ENCODE results near the gene CLCN1.
A peak's percentile ranks its signal among the peaks of the same experiment; 100 is the strongest.

CLCN1 gene

GRCh38 chr7:143325240-143325639, 9.3 kb downstream of the CLCN1 start:
- Histone ChIP-seq H3K27me3 (ENCODE audit: insufficient read depth, low read depth, severe bottlenecking) (no peaks in the 10 kb centered on the region), H3K9me3 (ENCODE audit: severe bottlenecking) (no peaks in the 10 kb centered on the region), H3K27ac (no peak overlapping the region), H3K4me3 (ENCODE audit: low read depth, low read length) (no peak overlapping the region), H3K36me3 (no peaks in the 10 kb centered on the region)
- TF ChIP-seq CTCF (IDR thresholded peaks at IDR 0.05; ENCODE audit: low read depth, low read length): no peak
- DNase-seq: no peak

GRCh38 chr7:143327903-143328302, 12.0 kb downstream of the CLCN1 start:
- Histone ChIP-seq H3K36me3 (no peaks in the 10 kb centered on the region), H3K4me3 (ENCODE audit: low read depth, low read length) (no peak overlapping the region), H3K9me3 (ENCODE audit: severe bottlenecking) (no peaks in the 10 kb centered on the region), H3K27ac (no peak overlapping the region), H3K27me3 (ENCODE audit: insufficient read depth, low read depth, severe bottlenecking) (no peaks in the 10 kb centered on the region)
- DNase-seq: no peak
- TF ChIP-seq CTCF (IDR thresholded peaks at IDR 0.05; ENCODE audit: low read depth, low read length): no peak

DNA sequence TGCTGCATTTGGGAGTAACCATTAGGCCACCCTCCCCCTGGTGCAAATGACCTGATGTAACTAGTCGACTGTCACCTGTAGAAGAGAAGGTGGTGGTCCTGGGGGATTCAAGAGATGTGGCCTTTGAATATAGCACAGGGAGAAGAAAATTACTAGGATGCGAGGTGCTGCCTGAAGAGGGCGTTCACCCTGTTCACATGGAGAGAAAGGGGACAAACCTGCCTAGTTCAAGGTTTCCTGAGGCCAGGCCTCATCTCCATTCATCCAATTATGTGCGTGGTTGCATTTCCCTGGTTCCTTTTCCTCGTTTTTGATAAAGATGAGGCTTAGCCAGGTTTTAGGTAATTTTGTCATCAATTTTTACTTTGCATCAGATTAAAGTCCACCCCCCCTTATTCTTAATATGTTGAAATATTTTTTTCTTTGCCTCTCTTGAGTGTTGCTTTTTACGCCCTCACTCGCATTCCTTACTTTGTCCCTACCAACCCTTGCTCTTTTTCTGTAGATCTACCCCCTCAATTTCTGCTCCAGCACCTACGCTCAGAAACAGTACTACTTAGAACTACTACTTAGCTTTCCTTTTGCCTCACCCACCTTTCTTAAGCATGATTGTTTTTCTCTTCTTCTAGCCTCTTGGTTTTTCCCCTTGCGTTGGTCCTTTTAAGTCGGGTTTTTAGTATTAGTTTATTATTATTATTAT, 13.7 kb downstream of the CLCN1 start:
- Histone ChIP-seq H3K4me3 (ENCODE audit: low read depth, low read length) (no peak overlapping the region), H3K27me3 (ENCODE audit: insufficient read depth, low read depth, severe bottlenecking) (no peaks in the 10 kb centered on the region), H3K9me3 (ENCODE audit: severe bottlenecking) (no peaks in the 10 kb centered on the region), H3K27ac (no peak overlapping the region), H3K36me3 (no peaks in the 10 kb centered on the region)
- no peak for DNase-seq
- peak; percentile 30 for TF ChIP-seq CTCF (IDR thresholded peaks at IDR 0.05; ENCODE audit: low read depth, low read length)

DNA sequence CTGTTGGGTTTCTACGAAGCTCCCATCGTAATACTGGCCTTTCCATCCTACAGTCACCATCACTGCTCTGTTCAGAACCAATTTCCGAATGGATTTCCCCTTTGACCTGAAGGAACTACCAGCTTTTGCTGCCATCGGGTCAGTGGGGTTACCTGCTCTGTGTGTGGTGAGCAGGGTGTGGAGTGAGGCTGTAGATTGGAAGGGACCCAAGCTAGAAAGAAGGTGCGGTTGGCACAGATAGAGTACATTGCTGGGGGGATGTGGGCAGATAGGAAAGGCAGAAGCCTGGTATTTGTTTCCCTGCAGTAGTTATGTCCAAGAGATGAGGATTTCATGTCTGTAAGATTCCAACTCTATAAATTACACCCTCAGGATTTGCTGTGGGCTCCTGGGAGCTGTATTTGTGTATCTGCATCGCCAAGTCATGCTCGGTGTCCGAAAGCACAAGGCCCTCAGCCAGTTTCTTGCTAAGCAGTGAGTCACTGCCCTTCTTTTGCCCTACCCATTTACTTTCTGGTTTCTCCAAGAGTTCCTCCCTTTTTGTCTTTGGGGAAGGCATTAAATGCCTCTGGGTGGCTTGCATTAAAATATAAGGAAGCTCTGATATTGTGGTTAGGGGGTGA, 15.4 kb downstream of the CLCN1 start:
- no peaks in the 10 kb centered on the region for H3K9me3 ChIP-seq (ENCODE audit: severe bottlenecking)
- DNase-seq: no peak
- no peaks in the 10 kb centered on the region for H3K27me3 ChIP-seq (ENCODE audit: insufficient read depth, low read depth, severe bottlenecking)
- no peak for TF ChIP-seq CTCF (IDR thresholded peaks at IDR 0.05; ENCODE audit: low read depth, low read length)
- H3K27ac ChIP-seq: no peak overlapping the region
- H3K4me3 ChIP-seq (ENCODE audit: low read depth, low read length): no peak overlapping the region
- H3K36me3 ChIP-seq: no peaks in the 10 kb centered on the region

DNA sequence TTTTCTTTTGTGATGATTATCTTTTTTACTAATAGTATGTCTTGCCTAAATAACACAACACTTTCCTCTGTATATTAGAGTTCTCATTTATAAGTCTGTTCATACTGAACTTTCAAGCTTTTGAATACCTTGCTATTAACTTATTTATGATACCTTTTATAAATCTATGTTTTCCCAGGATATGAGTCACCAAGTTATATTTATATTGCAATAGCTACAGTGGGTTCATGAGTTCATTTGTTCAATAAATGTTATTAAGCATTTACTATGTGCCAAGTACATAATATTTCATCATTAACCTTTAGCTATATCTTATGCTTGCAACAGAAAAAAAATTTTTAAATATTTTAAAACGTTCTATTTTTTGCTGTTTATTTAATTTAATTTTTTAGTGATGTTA, 18.3 kb downstream of the CLCN1 start:
- H3K4me3 ChIP-seq (ENCODE audit: low read depth, low read length): no peak overlapping the region
- no peak for DNase-seq
- no peaks in the 10 kb centered on the region for H3K36me3 ChIP-seq
- TF ChIP-seq CTCF (IDR thresholded peaks at IDR 0.05; ENCODE audit: low read depth, low read length): no peak
- no peak overlapping the region for H3K27ac ChIP-seq
- H3K27me3 ChIP-seq (ENCODE audit: insufficient read depth, low read depth, severe bottlenecking): no peaks in the 10 kb centered on the region
- H3K9me3 ChIP-seq (ENCODE audit: severe bottlenecking): no peaks in the 10 kb centered on the region

DNA sequence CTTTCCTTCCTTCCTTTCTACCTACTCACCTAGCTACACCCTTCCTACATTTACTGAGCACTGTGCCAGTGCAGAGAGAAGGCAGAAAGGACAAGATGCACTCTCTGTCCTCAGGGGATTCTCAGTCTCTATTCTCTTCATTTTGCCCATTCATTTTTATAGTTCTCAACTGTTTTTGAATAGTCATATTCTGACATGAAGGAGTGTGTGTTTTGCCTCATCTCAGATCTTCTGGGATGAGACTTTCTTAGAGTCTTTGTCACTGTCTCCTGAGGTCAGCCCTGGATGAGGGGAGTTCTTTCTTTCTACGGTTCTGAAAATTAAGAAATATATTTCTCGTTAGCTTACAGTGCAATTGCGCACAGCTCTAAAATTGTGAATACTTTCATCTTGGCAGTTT, 21.3 kb downstream of the CLCN1 start:
- Histone ChIP-seq H3K27me3 (ENCODE audit: insufficient read depth, low read depth, severe bottlenecking) (no peaks in the 10 kb centered on the region), H3K36me3 (no peaks in the 10 kb centered on the region), H3K4me3 (ENCODE audit: low read depth, low read length) (no peak overlapping the region), H3K9me3 (ENCODE audit: severe bottlenecking) (no peaks in the 10 kb centered on the region), H3K27ac (no peak overlapping the region)
- DNase-seq: no peak
- TF ChIP-seq CTCF (IDR thresholded peaks at IDR 0.05; ENCODE audit: low read depth, low read length): no peak
